ENCODE data around the gene CD248.
A peak's percentile ranks its signal among the peaks of the same experiment; 100 is the strongest.
"Not testable (repeated sequence)": the region's sequence is repeated elsewhere in the genome, so short reads cannot be mapped to it uniquely, and the experiment has no call there.

CD248 gene

GRCh38 chr11:66281776-66282467, 34.9 kb downstream of the CD248 start:
- no peak for DNase-seq (ENCODE audit: low read depth)
- no peak overlapping the region for H3K4me3 ChIP-seq (ENCODE audit: low read depth, low read length)

- DNase-seq (ENCODE audit: low read depth), result no peak
- no peak overlapping the region for H3K4me3 ChIP-seq (ENCODE audit: low read depth, low read length)
Measured at GRCh38 chr11:66281001-66281400, 35.8 kb downstream of the CD248 start.

- DNase-seq (ENCODE audit: low read depth), result no peak
- no peak overlapping the region for H3K4me3 ChIP-seq (ENCODE audit: low read depth, low read length)
Measured at GRCh38 chr11:66280428-66280827, 36.4 kb downstream of the CD248 start.

GRCh38 chr11:66279092-66279734, 37.6 kb downstream of the CD248 start:
- H3K4me3 ChIP-seq (ENCODE audit: low read depth, low read length), result no peak overlapping the region
- no peak for DNase-seq (ENCODE audit: low read depth)

- no peak for DNase-seq (ENCODE audit: low read depth)
- peak overlapping the region; percentile 38 for H3K4me3 ChIP-seq (ENCODE audit: low read depth, low read length)
Measured at GRCh38 chr11:66278363-66279091, 38.3 kb downstream of the CD248 start.

GRCh38 chr11:66277471-66278362, 39.1 kb downstream of the CD248 start, which contains the start of gene CNIH2:
Gene CNIH2, plus strand, starts transcription at chr11:66278175. Its CDS starts 282 bp downstream, at chr11:66278457.
- DNase-seq (ENCODE audit: low read depth), result no peak
- H3K4me3 ChIP-seq (ENCODE audit: low read depth, low read length), result peak within 1 kb of the TSS; percentile 38

GRCh38 chr11:66277064-66277463, 39.8 kb downstream of the CD248 start:
- H3K4me3 ChIP-seq (ENCODE audit: low read depth, low read length); DNase-seq (ENCODE audit: low read depth): not testable (repeated sequence)

- not testable (repeated sequence) for H3K4me3 ChIP-seq (ENCODE audit: low read depth, low read length); DNase-seq (ENCODE audit: low read depth)
Measured at GRCh38 chr11:66276619-66277018, 40.2 kb downstream of the CD248 start.

GRCh38 chr11:66275984-66276612, 40.7 kb downstream of the CD248 start:
- DNase-seq (ENCODE audit: low read depth), result no peak
- H3K4me3 ChIP-seq (ENCODE audit: low read depth, low read length), result no peak overlapping the region

GRCh38 chr11:66275396-66275795, 41.4 kb downstream of the CD248 start:
- DNase-seq (ENCODE audit: low read depth), result no peak
- no peak overlapping the region for H3K4me3 ChIP-seq (ENCODE audit: low read depth, low read length)

- no peak overlapping the region for H3K4me3 ChIP-seq (ENCODE audit: low read depth, low read length)
- no peak for DNase-seq (ENCODE audit: low read depth)
Measured at GRCh38 chr11:66274219-66274618, 42.6 kb downstream of the CD248 start.

- no peak for DNase-seq (ENCODE audit: low read depth)
- H3K4me3 ChIP-seq (ENCODE audit: low read depth, low read length), result no peak overlapping the region
Measured at GRCh38 chr11:66272596-66272995, 44.2 kb downstream of the CD248 start.

- no peak for DNase-seq (ENCODE audit: low read depth)
- no peak overlapping the region for H3K4me3 ChIP-seq (ENCODE audit: low read depth, low read length)
Measured at GRCh38 chr11:66271816-66272215, 45.0 kb downstream of the CD248 start.

- H3K4me3 ChIP-seq (ENCODE audit: low read depth, low read length), result peak overlapping the region; percentile 98
- no peak for DNase-seq (ENCODE audit: low read depth)
Measured at GRCh38 chr11:66268952-66269905, 47.6 kb downstream of the CD248 start.

GRCh38 chr11:66268244-66268951, 48.4 kb downstream of the CD248 start, which contains the start of gene RAB1B:
Gene RAB1B, plus strand, starts transcription at chr11:66268639. Its CDS starts 41 bp downstream, at chr11:66268680.
- H3K4me3 ChIP-seq (ENCODE audit: low read depth, low read length), result peak within 1 kb of the TSS; percentile 98
- peak; percentile 96 for DNase-seq (ENCODE audit: low read depth)

- DNase-seq (ENCODE audit: low read depth), result peak; percentile 62
- H3K4me3 ChIP-seq (ENCODE audit: low read depth, low read length), result peak overlapping the region; percentile 98
Measured at GRCh38 chr11:66267379-66268243, 49.2 kb downstream of the CD248 start.
